ENCODE measurements around the gene LIPK.

GRCh38 chr10:88791924-88792323 lies 85.9 kb downstream of the LIPK start:
- no peak for TF ChIP-seq CREB1 (IDR thresholded peaks at IDR 0.05; ENCODE audit: low read depth)
- no peak for TF ChIP-seq EGR1 (IDR thresholded peaks at IDR 0.05)
- no peak for TF ChIP-seq USF1 (IDR thresholded peaks at IDR 0.05)
- no peak for TF ChIP-seq TEAD4 (IDR thresholded peaks at IDR 0.05)
- no peak for TF ChIP-seq NFIC (IDR thresholded peaks at IDR 0.05)
